NOMO-1 treated with dmso at 0.1 percent for 144 hours (cell line): ENCODE data around the gene XIRP1.
"Not testable (repeated sequence)": the region's sequence is repeated elsewhere in the genome, so short reads cannot be mapped to it uniquely, and the experiment has no call there.

Source experiments
- DNase-seq: peaks from one replicate; lab custom pipeline; 2025; ENCODE audit not compliant: unreplicated experiment; lab: John Stamatoyannopoulos, UW

XIRP1 gene, protein sequence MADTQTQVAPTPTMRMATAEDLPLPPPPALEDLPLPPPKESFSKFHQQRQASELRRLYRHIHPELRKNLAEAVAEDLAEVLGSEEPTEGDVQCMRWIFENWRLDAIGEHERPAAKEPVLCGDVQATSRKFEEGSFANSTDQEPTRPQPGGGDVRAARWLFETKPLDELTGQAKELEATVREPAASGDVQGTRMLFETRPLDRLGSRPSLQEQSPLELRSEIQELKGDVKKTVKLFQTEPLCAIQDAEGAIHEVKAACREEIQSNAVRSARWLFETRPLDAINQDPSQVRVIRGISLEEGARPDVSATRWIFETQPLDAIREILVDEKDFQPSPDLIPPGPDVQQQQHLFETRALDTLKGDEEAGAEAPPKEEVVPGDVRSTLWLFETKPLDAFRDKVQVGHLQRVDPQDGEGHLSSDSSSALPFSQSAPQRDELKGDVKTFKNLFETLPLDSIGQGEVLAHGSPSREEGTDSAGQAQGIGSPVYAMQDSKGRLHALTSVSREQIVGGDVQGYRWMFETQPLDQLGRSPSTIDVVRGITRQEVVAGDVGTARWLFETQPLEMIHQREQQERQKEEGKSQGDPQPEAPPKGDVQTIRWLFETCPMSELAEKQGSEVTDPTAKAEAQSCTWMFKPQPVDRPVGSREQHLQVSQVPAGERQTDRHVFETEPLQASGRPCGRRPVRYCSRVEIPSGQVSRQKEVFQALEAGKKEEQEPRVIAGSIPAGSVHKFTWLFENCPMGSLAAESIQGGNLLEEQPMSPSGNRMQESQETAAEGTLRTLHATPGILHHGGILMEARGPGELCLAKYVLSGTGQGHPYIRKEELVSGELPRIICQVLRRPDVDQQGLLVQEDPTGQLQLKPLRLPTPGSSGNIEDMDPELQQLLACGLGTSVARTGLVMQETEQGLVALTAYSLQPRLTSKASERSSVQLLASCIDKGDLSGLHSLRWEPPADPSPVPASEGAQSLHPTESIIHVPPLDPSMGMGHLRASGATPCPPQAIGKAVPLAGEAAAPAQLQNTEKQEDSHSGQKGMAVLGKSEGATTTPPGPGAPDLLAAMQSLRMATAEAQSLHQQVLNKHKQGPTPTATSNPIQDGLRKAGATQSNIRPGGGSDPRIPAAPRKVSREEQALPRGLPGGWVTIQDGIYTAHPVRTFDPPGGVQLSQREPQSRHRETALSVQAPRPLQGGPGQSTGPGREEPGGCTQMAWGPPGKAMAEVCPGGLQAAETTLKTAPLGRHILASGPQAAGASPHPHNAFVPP (N-terminal part only)

DNA sequence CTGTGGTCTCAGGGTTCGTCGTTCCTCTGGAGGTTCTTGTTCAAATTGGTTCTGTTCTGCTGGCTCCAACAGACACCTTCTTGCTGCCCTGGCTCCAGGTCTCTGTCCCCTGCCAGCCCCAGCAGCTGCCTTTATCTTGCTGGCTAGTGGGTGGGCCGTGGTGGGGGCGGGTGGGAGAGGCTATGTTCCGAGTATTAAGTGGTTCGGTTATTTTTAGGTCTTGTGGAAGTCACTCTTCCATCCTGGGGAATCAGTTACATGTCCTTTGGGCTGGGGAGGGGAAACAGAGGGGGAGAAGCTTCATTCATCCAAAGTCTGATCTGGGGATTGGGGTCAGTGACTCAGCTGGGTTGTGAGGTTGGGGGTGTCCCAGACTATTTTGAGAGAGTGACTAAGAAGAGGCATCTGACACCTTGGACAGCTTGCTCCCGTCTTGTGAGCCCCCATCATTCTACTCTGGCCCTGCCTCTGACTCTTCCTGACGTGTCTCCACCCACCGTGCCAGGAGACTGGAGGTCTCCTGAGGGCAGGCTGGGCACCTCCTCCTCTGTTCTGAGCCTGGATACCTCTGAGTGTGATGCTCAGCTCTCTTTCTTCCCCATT lies at the start of gene XIRP1:
Gene XIRP1, minus strand, starts transcription at position 106 of the 603 bp plus-strand sequence. CDS start 3,150 bp downstream, outside the sequence.
- no peak for DNase-seq

DNA sequence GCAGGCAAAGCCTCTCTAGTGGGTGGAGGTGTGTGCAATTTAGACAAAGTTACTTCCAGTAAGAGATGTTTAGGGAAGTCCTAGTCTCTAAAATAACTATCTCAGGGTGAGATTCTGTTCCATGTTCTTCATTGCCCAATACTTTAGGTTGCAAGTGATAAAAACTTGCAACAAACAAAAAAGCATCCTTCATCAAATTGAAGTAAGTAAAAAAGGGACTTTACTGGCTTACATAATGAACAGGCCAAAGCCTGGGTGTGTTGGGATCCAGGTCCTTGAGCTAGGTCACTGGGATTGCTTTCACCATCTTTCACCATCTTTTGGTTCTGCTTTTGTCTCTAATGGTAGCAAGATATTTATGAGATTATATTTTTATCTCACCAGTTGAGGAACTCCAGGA lies 49.2 kb upstream of the XIRP1 start:
- peak; percentile 51 for DNase-seq

DNA sequence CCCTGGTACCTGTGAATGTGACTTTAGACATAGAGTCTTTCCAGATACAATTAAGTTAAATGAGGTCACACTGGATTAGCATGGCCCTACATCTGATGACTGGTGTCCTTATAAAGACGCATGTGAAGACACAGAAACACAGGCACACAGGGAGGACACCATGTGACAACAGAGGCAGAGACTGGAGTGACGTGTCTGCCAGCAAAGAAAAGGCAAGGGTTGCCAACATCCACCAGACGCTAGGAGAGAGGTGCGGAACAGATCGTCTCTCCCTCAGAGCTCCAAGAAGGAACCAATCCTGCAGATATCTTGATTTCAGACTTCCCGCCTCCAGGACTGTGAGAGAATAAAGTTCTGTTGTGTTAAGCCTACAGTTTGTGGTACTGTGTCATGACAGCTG lies 44.6 kb upstream of the XIRP1 start:
- no peak for DNase-seq

DNA sequence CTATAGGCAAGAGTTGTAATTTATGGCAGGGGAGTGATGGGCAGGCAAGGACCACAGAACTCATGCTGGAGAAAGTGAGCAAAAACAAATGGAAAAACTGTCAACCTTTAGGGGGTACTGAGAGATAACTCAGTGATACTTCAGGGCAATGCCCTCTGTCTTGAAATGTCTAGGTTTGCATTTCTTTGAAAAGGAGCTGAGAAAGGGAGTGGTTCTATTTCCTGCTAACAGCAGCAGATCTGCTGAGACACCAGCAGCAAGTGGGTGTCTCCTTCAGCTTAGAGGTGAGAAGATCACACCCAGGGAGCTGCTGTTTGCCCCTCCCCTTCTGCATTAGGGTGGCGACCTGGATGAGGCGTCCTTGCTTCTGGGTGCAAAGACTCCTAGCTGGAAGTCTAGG lies 42.3 kb upstream of the XIRP1 start:
- no peak for DNase-seq

DNA sequence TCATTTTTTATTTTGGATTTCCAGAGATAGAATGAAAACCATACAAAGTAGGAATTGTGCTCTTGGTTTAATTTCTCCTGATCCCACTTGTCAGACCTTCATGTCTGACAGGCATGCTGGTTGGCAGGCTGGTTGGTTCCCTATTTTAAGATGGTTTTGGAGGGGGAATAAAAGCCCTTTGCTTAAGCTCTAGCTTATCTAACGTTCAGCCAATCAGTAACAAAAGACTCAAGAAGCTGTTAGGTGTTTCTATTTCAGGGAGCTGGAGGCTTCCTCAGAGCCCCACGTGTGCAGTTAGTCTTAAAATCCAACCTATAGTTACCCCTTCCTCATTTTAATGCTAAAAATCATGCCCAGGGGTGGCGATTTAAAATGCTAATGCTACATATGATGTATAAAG lies 40.5 kb upstream of the XIRP1 start:
- peak; percentile 47 for DNase-seq

DNA sequence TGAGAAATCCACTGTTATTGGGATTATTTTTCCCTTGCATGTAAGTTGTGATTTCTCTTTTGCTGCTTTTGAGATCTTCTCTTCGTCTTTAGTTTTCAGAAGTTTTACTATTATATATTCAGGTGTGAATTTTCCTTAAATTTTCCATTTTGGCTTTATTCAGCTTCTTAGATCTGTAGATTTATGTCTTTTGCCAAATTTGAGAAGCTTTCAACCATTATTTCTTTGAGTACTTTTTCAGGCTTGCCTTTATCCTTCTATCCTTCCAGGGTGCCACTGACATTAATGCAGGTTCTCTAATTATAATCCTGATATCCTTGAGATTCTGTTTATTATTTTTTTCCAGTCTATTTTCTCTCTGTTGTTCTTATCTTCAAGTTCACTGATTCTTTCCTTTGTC lies 38.1 kb upstream of the XIRP1 start:
- no peak for DNase-seq

DNA sequence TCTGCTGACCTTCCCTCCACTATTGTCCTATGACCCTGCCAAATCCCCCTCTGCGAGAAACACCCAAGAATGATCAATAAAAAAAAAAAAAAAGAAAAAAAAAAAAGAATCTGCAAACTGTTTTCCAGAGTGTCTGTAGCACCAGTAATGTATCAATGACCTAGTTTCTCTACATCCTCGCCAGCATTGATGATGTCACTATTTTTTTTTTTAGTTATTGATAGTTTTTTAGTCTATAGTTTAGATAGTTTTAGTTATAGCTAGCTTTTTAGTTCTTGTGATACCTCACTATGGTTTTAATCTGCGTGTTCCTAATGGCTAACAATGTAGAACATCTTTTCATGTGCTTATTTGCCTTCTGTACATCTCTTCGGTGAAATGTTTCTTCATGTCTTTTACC lies 36.1 kb upstream of the XIRP1 start:
- no peak for DNase-seq

DNA sequence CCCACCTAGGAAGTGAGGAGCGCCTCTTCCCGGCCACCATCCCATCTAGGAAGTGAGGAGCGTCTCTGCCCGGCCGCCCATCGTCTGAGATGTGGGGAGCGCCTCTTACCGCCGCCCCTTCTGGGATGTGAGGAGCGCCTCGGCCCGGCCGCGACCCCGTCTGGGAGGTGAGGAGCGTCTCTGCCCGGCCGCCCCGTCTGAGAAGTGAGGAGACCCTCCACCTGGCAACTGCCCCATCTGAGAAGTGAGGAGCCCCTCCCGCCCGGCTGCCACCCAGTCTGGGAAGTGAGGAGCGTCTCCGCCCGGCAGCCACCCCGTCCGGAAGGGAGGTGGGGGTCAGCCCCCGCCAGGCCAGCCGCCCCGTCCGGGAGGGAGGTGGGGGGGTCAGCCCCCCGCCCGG lies 35.2 kb upstream of the XIRP1 start:
- not testable (repeated sequence) for DNase-seq

DNA sequence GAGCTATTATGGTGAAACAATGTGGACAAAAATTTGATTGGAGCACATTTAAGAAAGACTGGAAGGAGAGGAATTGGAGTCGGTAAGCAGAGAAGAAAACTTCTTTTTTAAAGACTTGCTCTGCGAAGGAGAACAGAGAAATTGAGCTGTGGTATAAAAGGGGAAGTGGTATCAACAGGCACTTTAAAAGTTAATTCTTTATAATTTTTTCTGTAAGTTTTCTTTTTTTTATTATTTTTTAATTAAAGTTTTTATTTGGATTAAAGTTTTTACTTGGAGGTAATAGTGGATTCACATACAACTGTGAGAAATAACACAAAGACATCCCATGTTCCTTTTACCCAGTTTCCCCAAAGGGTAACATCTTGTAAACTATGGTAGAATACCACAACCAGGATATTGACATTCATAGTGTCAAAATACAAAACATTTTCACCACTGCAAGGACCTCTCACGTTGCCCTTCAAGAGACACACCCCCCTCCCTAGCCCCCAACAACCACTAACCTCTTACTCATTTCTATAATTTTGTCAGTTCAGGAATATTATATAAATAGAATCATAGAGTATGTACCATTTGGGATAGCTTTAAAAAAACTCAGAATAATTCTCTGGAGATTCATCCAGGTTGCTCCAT lies 33.8 kb upstream of the XIRP1 start:
- DNase-seq, result peak; percentile 50

DNA sequence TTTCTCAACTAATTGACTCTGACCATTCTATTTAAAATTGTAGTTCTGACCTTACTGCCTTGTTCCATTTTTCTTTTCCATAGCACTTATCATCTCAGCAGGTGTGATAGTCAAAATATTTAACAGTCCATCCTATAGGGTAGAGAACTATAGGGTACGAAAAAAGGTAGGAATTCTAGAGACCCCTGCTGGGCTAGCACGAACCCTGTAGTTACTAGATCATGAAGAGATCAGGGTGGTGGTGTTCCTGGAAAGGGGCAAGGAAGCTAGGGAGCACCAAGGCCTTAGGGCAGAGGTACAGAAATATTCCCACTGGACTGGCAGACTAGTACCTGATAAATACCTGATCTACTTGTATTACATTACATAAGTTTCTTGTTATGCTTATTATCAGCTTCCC lies 31.9 kb upstream of the XIRP1 start:
- DNase-seq, result no peak

DNA sequence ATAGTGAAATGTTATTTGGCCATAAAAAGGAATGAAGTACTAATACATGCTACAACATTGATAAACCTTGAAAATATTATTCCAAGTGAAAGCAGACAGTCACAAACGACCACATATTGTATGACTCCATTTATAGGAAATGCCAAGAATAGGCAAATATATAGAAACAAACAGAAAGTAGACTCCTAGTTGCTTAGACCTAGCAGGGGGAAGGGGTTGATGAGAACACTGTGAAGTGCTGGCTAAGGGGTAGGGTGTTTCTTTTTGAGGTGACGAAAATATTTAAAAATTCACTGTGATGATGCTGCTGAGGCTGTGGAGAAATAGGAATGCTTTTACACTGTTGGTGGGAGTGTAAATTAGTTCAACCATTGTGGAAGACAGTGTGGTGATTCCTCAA lies 30.5 kb upstream of the XIRP1 start:
- no peak for DNase-seq

DNA sequence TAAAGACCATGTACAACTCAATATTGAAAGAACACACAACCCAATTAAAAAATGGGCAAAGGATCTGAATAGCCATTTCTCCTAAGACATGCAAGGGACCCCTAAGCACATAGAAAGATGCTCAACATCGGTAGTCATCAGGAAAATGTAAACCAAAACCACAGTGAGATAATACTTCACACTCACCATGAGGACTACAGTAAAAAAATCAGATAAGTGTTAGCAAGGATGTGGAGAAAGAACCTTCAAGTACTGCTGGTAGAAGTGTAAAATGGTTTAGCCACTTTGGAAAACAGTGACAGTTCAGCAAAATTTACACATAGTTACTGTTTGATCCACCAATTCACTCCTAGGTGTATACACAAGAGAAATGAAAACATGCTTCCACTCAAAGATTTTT lies 30.1 kb upstream of the XIRP1 start:
- DNase-seq, result no peak

DNA sequence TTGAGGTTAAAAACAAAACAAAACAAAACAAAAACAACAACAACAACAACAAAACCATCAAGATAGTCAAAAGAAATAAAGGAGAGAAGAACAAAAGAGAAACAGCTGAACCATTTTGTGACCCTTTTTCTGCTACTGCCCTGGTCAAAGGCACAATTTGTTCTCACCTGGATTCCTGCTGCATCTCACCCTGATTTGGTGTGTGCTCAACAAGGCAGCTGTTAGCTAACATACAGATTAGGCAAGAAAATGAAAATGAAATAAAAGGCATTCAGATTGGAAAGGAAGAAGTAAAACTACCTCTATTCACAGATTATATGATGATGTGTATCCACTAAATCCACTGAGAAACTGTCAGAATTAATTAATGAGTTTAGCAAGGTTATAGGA lies 28.7 kb upstream of the XIRP1 start:
- no peak for DNase-seq

DNA sequence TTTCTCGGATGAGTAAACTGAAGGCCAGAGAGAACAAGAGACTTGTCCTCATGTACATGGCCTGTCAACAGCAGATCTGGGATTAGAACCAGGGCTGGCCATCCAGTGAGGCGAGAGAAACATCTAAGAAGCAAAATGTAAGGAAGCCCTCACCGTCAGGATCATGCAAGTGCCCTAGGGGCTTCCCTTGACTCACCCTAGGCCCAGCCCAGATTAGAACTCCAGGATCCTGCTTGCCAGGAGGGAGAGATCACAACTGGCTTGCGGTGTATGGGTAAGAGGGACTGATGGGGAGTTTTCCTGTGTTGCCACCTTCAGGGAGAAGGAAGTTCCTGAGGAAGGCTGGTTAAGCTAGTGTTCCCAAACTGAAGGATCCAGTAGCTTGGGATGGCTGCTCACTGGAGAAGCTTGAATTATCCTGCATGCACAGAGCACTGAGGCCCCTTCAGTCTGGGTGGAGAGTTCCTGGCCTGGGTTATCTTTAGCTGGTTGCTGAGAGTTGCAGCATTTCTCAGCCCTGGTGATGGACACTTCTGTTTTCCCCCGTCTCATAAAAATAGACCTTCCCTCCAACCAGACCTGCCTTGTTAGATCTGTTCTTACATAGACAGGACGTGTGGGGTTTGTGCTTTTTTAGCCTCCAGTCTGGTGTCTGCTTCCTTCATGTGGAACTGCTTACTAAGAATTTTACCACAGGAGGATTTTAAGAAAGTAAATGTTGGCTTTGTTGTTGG lies 28.2 kb upstream of the XIRP1 start:
- peak; percentile 65 for DNase-seq

DNA sequence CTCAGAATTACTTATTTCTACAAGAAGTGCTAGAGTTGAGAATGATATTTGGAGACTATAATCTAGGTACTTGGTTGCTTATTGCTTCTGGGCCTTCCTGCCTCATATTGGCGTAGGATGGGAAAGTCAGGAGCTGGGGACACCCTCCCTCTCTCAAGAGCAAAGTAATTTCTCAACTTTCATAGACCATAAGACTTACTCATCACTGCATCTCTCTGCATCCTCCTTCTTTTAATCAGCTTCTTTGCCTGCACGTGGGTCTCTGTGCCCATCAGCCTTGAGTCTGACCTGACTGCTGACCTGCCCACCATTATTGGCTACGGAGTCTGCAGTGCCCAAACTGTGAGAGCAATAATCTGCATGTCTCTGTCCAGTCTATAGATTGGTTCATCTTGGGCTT lies 27.3 kb upstream of the XIRP1 start:
- DNase-seq, result no peak

DNA sequence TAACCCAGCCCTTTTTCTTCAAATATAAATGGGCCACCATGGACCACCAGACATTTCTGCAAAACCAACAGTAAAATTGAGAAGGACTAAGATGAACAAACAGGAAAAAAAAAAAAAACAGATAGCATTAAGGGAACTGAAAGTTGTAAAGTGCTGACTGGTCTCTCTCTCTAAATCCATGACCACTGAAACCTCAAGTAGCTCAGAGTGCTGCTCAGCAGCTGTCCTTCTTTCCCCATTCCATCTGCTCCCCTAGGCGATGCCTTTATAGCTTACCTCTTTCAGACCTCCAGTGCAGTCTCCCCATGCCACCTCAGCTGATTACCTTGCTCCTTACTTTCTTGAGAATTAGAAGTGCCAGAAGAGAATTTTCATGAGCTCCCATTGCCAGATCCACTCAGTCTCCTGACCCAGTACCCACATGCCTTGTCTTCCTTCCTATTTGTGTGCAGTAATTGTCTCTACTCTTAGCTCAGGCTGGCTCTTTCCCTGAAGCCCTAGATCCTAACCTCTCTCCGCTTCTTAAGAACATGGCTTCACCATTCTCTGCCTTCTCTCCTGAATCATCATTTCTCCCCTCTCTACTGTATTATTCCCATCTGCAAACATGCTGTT lies 23.9 kb upstream of the XIRP1 start:
- DNase-seq, result peak; percentile 86

DNA sequence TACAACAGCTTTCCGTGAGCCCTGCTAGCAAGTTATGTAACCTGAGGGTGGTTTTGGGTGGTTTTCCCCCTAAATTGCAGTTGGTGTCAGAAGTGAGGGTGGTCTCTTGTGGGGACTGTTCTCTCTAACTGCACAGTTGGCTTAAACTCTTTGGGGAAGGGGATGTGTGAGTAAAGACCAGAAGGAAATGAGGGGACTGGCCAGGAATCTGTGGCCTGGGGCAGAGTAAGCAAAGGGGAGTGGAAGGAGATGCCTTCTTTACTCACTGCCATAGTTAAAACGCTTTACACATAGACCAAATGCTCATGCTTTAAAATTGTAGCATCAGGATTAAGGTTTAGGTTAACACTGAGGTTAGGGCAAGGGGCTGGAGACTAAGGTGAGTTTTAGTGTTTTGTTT lies 21.2 kb upstream of the XIRP1 start:
- no peak for DNase-seq

DNA sequence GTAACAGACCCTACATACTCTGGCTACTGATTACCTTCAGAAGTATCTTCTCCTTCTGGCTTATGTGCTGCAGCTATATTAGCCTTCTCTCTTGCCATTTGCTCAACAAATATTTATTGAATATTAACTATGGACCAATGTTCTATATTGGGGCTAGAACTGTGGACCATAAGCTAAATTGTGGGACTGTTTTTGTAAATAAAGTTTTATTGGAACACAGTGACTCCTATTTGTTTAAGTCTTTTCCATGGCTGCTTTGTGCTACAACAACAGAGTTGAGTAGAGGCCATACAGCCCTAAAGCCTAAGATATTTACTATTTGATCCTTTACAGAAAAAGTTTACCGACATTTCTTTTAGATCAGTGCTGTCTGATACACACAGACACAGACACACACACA lies 20.3 kb upstream of the XIRP1 start:
- DNase-seq, result no peak

DNA sequence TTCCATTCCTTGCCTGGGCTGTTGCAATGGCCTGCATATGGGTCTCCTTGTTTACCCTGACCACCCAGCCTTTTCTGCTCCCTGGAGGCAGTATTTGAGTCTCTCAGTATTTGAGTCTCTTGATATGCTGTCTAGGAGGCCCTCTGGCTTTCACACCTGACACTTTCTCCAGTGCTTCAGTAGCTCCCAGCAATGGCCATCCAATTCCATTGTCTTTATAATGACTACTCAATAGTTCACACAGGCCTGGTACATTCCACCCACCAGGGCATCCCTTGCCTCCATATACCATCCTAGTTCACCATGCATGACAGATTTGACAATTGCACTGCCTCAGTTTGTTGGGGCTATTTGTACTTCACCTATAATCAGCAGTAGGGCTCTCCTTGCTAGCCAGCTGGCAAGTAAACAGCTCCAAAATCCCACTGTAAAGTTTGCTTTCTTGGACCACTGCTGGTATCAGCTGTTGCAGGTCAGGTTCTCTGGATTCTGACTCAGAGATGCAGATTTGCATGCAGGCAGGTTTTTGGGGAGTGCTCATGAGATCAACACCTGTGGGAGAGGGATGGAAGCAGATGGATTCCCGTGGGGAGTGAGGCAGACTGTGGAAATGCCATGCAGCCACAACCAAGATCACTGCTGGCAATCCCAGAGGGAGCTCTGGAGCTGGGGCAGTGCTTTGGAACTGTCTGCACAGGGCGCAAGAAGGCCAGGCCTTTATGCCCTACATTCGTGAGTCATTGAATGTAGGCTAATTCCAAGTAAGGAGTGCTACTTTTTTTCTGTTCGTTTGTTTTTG lies 19.1 kb upstream of the XIRP1 start:
- DNase-seq, result no peak
